Thyroid gland (tissue), 4 donors: ENCODE measurements around the gene HIRIP3. TPM values are rescaled to one million over a fixed set of nuclear protein-coding genes. Genes with fewer than 3 reads are reported as not detected.
"Not testable (repeated sequence)": the region's sequence is repeated elsewhere in the genome, so short reads cannot be mapped to it uniquely, and the experiment has no call there.

Experiments used
- DNase-seq, 2 donors: peaks; one replicate each; pipeline ENCODE4 v3.0.0-alpha.2; 2019
- H3K27ac ChIP-seq, 3 donors: fragments of 200-600 bp; sonication (generic); 1 replicate in 2 of 3; 2 replicates in 1 of 3; pipeline ENCODE4 v1.5.1; 2016 to 2019; ENCODE audit warnings: mild to moderate bottlenecking in 1 of 3, moderate library complexity in 1 of 3
- H3K27me3 ChIP-seq: fragments of 200-600 bp; sonication (generic); one replicate; pipeline ENCODE4 v1.5.1; 2019
- H3K36me3 ChIP-seq, 2 donors: fragments of 200-600 bp; sonication (generic); one replicate each; pipeline ENCODE4 v1.5.1; 2016 to 2019
- H3K4me1 ChIP-seq, 2 donors: fragments of 200-600 bp; sonication (generic); one replicate each; pipeline ENCODE4 v1.5.1; 2017 to 2019
- H3K4me3 ChIP-seq, 3 donors: fragments of 200-600 bp; sonication (generic); replicated peaks in 1 of 3; 1 replicate in 2 of 3; 2 replicates in 1 of 3; pipeline ENCODE4 v1.5.1; 2016; ENCODE audit warnings: mild to moderate bottlenecking in 1 of 3
- H3K9me3 ChIP-seq: fragments of 200-600 bp; sonication (generic); one replicate; pipeline ENCODE4 v1.5.1; 2017
- CTCF ChIP-seq, 6 experiments: fragments of 200-600 bp in 3 of 6; fragments of 450-650 bp in 3 of 6; sonication (generic) in 3 of 6; IDR thresholded peaks; one replicate each; pipeline ENCODE4 v1.5.1; 2016 to 2019; ENCODE audit warnings: antibody characterized with exemption in 6 of 6, mild to moderate bottlenecking in 2 of 6, inconsistent platforms in 1 of 6, moderate library complexity in 1 of 6
- POLR2A ChIP-seq, 2 donors: fragments of 450-650 bp; IDR thresholded peaks; one replicate each; pipeline ENCODE4 v1.6.1; 2017; ENCODE audit warnings: antibody characterized with exemption in 2 of 2, mild to moderate bottlenecking in 2 of 2, moderate library complexity in 1 of 2
- WGBS, 2 donors: methylation state at CpG; one replicate each; pipeline ENCODE4 v1.1.5; 2017; 5-methylcytosine and 5-hydroxymethylcytosine counted together
- intact Hi-C: fragments of 100-400 bp; cut with DNase I; formaldehyde crosslinking; loops from one replicate; pipeline ENCODE4 v1.15.1; 2023
- total RNA-seq, 4 donors: library from RNA; depleted of rRNA; stranded (reverse); fragments of >200 nt; gene quantifications; one replicate each; pipeline ENCODE4 v1.2.3, GENCODE V29; 2016

The HIRIP3 gene
- 10 to 100 TPM; 10.7 to 23.1 (median 18.4) TPM for total RNA-seq

- H3K36me3 ChIP-seq = peaks cover 8 to 13% of the 10 kb centered on the region in 2 donors
Observed at GRCh38 chr16:29995324-29995910, at the start of gene HIRIP3. HIRIP3 (minus strand) TSS chr16:29995617; CDS start chr16:29995605, 12 bp downstream.

GRCh38 chr16:30041841-30042240 is 46.4 kb upstream of the HIRIP3 start:
- Histone ChIP-seq H3K36me3 (no peaks in the 10 kb centered on the region), H3K4me1 (no peaks in the 10 kb centered on the region), H3K27ac (no peak overlapping the region), H3K9me3 (no peaks in the 10 kb centered on the region), H3K27me3 (no peaks in the 10 kb centered on the region), H3K4me3 (no peak overlapping the region)
- DNase-seq = no peak
- intact Hi-C loops = no loop called here
- WGBS, 2 donors = 33 to 39% methylated on average over 5 of the region's 5 CpGs
- TF ChIP-seq CTCF (IDR thresholded peaks at IDR 0.05) (peak in 4 of 6 experiments; percentile 19 to 44 (median 38)), POLR2A (IDR thresholded peaks at IDR 0.05) (no peak)

More at GRCh38 chr16:29995324-29995910, at the start of gene HIRIP3:
- no peaks in the 10 kb centered on the region for H3K9me3 ChIP-seq
- peak within 1 kb of the TSS; percentile 24 to 81 (median 66) for H3K4me3 ChIP-seq
- peak; percentile 46 to 65 for TF ChIP-seq POLR2A (IDR thresholded peaks at IDR 0.05)
- TF ChIP-seq CTCF (IDR thresholded peaks at IDR 0.05) = no peak
- H3K27me3 ChIP-seq = no peaks in the 10 kb centered on the region
- peak; percentile 87 to 89 for DNase-seq
- peak within 1 kb of the TSS; percentile 85 to 96 (median 89) for H3K27ac ChIP-seq
- H3K4me1 ChIP-seq = peaks cover 13 to 15% of the 10 kb centered on the region in 2 donors
- intact Hi-C loops = loop anchor here (2.0 kb wide), 1 partner anchor 19 kb away; no protein-coding TSS in a partner anchor
- WGBS, 2 donors = 1% methylated on average over 39 to 49 of the region's 53 CpGs

GRCh38 chr16:30040690-30041089 is 45.3 kb upstream of the HIRIP3 start:
- H3K27ac ChIP-seq, H3K4me1 ChIP-seq, H3K4me3 ChIP-seq, intact Hi-C loops, DNase-seq, H3K9me3 ChIP-seq, H3K27me3 ChIP-seq, H3K36me3 ChIP-seq: not testable (repeated sequence)
- WGBS, 2 donors = 83 to 87% methylated on average over 5 of the region's 5 CpGs

GRCh38 chr16:30040221-30040620 is 44.8 kb upstream of the HIRIP3 start:
- no peak for DNase-seq
- no peaks in the 10 kb centered on the region for H3K36me3 ChIP-seq
- H3K4me3 ChIP-seq = no peak overlapping the region
- H3K4me1 ChIP-seq = no peaks in the 10 kb centered on the region
- whole genome bisulfite sequencing, 2 donors = 64 to 81% methylated on average over 5 of the region's 5 CpGs
- no peak overlapping the region for H3K27ac ChIP-seq
- intact Hi-C loops = no loop called here
- TF ChIP-seq POLR2A (IDR thresholded peaks at IDR 0.05) (no peak), CTCF (IDR thresholded peaks at IDR 0.05) (no peak)
- H3K27me3 ChIP-seq = no peaks in the 10 kb centered on the region
- no peaks in the 10 kb centered on the region for H3K9me3 ChIP-seq

- intact Hi-C loops = no loop called here
- peaks cover 0 to 5% of the 10 kb centered on the region in 2 donors for H3K4me1 ChIP-seq
- H3K27me3 ChIP-seq = peaks cover 15% of the 10 kb centered on the region
- no peak overlapping the region for H3K27ac ChIP-seq
- no peak for TF ChIP-seq POLR2A (IDR thresholded peaks at IDR 0.05)
- TF ChIP-seq CTCF (IDR thresholded peaks at IDR 0.05) = peak in 1 of 6 experiments; percentile 2
- no peaks in the 10 kb centered on the region for H3K36me3 ChIP-seq
- 44 to 46% methylated on average over 7 of the region's 7 CpGs for WGBS, 2 donors
- no peak overlapping the region for H3K4me3 ChIP-seq
- DNase-seq = peak; percentile 28 to 51
- no peaks in the 10 kb centered on the region for H3K9me3 ChIP-seq
Observed at GRCh38 chr16:30033270-30033669, 37.9 kb upstream of the HIRIP3 start.
